HG03280 (cell line): ENCODE measurements around the gene HIF3A.
"Not testable (repeated sequence)": the region's sequence is repeated elsewhere in the genome, so short reads cannot be mapped to it uniquely, and the experiment has no call there.

ENCODE experiments used
- ATAC-seq: cut with Tn5 transposase; IDR thresholded peaks from one replicate; pipeline ENCODE4 v1.9.1; 2021; ENCODE audit warnings: mild to moderate bottlenecking, moderate library complexity; ENCODE audit not compliant: unreplicated experiment

The HIF3A gene

DNA sequence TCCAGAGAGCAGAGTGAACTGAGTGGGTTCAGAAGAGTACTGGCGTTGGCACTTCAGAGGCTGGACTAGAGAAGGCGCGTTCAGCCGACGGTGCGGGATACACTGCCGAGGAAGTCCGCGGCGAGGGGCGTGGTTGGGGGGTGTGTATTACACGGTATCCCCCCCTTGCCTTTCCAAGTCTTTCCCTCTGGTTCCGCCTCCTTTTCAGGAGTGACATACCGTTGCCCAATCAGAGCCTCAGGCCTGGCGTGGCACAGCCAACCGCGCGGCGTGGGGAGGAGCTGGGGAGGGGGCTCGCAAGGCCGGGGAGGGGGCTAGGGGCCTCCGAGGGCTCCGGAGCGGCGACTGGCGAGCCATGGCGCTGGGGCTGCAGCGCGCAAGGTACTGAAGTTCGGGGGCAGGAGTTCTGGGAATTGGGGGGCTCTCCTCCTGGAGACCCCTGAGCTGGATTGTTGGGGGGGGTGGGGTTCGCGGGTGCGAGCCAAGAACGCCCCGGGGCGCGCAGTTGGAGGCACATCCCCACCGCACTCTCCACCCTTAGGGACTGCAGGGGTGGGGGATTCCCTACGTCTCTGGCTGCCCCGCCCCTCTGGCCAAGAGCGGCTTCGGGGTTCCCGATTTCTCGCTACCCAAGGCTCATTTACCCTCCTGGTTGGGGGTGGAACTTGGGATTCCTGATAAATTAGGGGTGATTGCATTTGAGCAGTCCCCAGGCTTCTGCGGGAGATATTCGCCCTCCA is at the start of gene HIF3A:
Gene HIF3A, plus strand, starts transcription at position 321 of the 740 bp plus-strand sequence. Its CDS starts 35 bp downstream, at position 356.
- ATAC-seq = no peak

DNA sequence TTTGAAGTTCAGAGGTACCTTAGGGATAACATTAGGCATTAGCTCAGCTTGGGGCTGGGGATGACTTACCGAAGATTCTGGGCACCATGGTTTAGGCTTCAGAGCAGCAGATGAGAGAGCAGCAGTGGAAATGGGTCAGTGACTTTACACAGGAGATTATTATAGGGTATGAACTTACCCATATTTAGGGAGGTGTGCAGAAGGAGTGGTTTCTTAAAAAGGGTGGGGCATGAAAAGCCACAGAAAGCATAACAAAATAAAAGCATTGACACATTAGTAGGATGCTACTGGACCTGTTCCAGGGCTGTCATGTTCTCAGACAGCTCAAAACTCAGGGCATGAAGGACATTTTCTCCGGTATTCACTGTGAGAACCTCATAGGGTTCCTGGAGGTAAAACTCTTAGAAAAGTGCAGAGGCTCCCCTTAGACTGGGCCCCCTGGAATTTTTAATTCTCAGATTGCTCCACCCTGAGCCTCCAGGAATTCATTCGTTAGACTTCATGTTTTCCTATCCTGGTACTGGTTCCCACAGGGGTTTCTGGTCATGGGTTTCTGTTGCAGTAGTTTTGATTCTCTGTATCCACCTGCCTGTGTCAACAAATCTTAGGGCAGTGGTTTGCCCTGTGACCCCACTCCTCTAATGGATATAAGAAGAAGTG is 46.6 kb upstream of the HIF3A start:
- ATAC-seq = no peak

DNA sequence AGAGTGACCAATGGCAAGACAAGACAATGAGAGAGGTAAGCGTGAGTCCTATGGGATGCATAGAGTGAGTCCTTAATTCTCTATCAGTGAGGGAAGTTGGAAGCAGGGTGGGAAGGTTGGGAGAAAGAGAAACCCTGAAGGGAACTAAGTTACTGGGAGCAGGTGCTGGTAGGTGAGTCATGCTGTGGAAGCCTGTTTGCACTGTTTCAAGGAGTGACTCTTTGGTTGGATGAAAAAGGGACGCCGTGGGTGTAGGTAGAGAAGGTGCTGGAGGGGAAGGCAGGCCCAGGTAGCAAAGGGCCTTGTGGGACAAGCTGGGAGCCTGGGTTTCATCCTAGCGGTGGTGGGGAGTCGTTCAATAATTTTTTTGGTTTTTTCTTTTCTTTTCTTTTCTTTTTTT is 45.4 kb upstream of the HIF3A start:
- ATAC-seq = no peak

DNA sequence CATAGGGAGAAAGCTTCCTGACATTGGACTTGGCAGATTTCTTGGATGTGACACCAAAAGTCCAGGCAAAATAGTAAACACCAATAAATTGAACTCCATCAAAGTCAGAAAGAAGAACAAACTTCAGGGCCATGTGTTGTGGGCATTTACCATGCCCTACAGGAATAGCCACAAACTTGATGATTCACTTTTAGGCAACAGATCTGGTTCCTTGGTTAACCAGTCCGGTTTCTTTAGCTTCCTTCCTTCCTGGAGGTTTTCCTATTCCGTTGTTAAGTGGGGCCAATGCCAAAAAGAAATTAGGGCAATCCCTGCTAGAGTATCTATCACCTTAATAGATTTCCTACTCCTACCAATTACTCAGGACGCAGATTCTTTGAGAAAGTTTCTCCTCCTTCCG is 42.1 kb upstream of the HIF3A start:
- no peak for ATAC-seq

DNA sequence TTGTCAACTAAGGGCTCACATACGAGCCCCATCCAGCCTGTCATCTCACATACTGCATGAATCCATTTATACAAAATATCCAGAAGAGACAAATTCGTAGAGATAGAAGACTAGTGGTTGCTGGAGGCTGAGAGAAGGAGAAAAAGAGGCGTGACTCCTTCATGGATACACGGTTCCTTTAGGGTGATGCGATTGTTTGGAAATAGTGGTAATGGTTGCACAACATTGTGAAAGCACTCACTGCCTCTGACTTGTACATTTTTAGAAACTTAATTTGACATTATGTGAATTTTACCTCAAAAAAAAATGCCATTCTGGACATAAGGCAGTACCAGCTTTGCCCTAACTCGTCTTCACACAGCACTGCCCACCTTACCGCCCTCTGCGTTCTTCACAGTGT is 40.0 kb upstream of the HIF3A start:
- ATAC-seq = no peak

DNA sequence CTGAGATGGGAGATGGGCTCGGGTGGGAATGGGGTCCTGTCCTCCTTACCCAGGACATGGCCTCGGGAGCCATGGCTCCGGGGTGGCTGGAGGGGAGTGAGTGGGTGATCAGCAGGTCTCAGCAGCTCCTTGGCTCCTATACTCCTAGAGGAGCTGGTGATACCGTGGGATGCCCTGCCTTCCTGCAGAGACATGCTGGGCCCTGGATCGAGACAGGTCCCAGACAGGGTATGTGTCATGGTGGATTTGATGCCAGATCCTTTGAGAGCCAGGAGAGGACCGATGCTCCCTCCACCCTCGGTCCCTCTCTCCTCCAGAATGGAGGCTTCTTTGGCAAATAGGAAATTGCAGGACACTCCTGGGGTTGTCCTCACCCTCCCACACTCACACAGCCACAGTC is 35.3 kb upstream of the HIF3A start:
- not testable (repeated sequence) for ATAC-seq

DNA sequence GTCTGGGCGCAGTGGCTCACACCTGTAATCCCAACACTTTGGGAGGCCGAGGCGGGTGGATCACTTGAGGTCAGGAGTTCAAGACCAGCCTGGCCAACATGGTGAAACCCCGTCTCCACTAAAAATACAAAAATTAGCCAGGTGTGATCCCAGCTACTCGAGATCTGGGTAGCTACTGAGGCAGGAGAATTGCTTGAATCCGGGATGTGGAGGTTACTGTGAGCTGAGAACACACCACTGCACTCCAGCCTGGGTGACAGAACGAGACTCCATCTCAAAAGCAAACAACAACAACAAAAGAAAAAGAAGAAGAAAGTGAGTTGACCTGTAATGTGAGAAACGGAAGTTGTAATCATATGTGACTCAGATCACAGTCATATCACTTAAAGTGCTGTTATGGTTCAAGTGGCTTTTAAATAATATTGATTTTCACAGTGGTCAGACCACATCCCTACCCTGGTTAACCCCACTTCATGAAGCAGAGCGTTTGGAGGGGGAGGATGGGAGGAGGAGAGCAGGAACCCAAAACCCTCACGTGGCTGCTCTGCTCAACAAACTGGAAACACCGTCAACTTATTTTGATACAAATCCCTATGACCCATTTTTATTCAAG is 34.1 kb upstream of the HIF3A start:
- ATAC-seq = peak; percentile 50

DNA sequence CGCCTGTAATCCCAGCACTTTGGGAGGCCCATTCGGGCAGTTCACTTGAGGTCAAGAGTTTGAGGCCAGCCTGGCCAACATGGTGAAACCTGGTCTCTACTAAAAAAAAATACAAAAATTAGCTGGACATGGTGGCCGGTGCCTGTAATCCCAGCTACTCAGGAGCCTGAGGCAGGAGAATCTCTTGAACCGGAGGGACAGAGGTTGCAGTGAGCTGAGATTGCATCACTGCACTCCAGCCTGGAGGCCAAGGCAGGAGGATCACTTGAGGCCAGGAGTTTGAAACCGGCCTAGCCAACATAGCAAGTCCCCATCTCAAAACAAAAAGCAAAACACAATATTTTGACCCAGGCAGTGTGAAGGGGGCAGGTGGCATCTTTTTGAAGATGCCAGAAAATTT is 32.0 kb upstream of the HIF3A start:
- not testable (repeated sequence) for ATAC-seq

DNA sequence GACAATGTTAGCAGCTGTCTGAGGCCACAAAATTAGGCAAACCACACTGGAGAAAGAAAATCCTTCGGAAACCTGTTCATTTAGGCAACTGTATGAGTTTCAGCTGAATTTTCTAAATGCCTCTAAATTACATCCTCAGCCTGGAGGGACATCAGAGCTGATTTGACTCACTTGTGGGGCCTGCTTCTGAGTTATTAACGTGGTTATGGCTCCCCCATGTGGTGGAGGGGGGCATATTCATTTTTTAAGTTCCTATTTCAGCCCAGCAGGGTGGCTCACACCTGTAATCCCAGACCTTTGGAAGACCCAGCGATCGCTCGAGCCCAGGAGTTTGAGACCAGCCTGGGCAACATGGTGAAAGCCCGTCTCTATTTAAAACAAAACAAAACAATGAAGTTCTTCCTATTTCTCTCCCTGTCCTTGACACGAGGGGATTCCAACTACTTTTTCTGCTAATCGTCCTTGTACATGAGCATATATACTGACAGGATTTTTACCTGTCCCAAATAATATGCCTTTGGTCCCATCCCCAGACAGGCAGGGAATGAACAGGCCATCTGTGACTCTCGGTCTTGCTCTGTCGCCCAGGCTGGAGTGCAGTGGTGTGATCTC is 31.5 kb upstream of the HIF3A start:
- ATAC-seq = no peak

DNA sequence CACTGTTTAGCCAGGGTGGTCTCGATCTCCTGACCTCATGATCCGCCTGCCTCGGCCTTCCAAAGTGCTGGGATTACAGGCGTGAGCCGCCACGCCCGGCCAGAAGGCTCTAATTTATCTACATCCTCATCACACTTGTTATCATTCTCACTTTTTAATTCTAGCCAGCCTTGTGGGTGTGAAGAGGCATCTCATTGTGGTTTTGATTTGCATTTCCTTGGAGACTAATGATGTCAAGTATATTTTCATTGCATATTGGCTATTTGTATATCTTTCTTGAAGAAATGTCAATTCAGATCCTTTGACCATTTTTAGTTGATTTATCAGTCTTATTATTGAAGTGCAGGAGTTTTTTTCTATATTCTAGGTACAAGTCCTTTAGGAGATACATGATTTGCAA is 27.7 kb upstream of the HIF3A start:
- ATAC-seq = no peak

DNA sequence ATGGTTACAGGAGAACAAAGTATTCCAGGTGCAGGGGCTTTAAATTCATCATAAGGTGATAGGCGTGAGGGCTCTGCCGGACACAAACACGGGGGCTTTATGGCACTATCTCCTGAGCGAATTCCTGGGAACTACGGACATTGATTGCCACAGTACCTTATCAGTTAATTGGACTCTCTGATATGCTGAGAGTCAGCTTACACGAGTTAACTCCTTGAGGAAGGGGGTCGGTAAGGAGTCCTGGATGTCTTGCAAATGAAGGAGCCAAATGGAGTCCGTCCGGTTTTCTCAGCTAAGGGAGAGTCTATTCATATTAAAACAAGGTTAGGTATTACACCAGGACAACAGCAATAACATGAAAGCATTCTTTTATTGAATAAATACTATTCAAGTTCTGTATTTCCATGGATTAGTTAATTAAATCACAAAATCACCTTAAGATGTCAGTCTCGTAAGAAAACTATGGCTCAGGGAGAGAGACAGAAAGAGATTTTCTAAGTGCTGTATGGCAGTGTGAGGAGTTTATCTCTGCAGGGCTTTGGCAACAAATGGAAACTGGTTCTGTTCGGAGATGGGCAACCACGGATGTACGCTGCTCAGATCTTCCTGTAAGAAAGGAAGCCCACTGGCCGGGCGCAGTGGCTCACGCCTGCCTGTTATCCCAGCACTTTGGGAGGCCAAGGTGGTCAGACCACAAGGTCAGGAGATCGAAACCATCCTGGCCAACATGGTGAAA is 26.2 kb upstream of the HIF3A start:
- no peak for ATAC-seq

DNA sequence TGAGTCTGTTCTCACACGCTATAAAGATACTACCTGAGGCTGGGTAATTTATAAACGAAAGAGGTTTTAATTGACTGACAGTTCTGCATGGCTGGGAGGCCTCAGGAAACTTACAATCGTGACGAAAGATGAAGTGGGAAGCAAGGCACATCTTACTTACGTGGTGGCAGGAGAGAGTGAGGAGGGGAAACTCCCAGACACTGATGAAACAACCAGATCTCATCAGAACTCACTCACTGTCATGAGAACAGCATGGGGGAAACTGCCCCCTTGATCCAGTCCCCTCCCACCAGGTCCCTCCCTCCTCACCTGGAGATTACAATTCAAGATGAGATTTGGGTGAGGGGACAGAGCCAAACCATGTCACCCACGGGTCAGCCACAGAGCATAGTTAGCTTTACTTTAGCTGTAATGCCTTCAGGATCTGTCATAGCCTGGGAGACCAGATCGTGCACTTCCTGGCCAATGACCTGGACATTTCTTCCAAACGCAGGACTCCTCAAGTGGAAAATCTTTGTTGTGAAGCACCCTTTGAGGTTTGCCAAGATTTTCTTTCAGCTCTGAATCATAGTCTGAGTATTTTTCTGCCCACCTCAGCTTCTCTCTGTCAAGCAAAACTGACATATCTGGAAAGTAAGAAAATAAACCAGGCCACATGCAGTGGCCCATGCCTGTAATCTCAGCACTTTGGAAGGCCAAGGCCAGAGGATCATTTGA is 25.2 kb upstream of the HIF3A start:
- ATAC-seq = no peak

DNA sequence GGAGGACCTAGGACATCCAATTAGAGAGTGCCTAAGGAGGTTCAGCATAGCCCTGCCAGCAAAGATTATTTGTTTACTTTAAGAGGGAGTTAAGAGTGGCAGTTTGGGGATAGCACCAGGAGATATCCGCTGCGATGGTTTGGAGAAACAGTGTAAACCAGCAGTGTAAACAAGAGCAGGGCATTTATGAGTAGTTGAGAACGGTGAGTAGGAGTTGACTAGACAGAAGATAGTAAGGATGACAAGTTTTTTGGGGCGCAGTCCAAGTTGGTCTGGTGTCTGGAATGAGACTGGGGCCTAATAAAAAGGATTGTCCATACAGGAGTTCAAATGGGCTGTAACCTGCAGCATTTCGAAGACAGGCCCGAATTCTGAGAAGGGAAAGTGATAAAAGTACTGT is 22.9 kb upstream of the HIF3A start:
- not testable (repeated sequence) for ATAC-seq

DNA sequence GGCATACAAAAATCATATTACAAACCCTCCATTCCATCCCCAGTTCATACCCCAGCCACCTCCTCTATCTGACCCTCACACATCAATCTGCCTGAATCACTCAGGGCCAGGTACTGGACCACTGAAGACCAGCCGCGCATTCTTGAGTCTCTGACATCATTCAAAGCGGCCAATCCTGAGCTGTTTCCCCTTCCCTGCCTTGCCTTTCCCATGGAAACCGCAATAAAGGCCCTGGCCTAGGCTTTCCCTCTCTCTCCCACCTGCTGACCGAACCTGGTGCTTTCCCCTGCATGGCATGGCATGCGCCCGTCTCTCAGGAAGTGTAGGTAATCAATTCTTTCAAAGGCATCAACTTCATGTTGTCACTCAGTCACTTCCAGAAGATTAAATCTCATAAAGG is 17.7 kb upstream of the HIF3A start:
- no peak for ATAC-seq

DNA sequence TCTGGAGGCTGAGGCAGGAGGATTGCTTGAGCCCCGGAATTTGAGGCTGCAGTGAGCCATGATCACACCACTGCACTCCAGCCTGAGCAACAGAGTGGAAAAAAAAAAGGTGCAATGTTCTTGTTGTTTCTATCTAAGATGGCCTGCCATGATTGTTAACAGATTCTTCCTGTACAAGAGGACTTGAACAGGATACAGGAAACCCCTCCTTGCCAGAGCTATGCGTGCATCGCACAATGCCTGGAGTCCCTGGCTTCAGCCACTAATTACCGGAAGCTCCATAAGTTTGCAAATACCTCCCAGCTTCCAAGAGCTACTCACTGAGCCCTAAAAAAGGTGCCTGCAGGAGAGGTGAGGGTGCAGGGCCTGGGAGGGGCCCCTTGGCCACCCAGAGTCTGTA is 13.1 kb upstream of the HIF3A start:
- ATAC-seq = no peak

DNA sequence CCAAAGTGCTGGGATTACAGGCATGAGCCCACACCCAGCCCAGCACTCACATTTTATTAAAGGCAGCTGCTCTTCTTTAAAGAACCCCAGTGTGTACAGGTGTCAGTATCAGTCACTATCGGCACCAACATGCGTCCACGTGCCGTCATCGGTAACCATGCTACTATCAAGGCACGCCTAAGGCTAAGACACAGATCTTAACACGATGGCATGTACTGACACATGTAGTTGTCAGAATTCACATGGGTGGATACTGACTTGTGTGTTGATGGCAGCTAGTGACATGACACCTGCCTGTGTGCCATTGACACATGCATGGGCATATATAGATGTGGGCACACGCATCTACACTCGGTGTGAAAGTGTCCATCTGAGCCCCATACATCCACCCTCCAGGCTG is 12.2 kb upstream of the HIF3A start:
- ATAC-seq = no peak

DNA sequence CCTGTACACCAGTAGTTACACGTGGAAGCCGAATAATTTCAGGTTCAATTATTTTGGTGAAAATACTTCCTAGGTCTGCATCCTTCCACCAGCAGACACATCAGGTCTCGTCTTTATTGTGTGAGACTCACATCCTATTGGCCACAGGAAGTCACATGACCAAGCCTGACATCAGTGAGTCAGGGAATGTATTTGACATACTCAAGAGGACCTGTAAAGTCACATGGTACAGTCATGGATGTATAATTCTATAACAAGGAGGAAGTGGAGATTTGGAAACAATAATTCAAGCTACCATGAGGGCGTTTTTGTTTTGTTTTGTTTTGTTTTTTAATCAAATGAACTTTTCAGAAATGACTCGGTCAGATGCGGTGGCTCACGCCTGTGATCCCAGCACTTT is 9.3 kb upstream of the HIF3A start:
- no peak for ATAC-seq

DNA sequence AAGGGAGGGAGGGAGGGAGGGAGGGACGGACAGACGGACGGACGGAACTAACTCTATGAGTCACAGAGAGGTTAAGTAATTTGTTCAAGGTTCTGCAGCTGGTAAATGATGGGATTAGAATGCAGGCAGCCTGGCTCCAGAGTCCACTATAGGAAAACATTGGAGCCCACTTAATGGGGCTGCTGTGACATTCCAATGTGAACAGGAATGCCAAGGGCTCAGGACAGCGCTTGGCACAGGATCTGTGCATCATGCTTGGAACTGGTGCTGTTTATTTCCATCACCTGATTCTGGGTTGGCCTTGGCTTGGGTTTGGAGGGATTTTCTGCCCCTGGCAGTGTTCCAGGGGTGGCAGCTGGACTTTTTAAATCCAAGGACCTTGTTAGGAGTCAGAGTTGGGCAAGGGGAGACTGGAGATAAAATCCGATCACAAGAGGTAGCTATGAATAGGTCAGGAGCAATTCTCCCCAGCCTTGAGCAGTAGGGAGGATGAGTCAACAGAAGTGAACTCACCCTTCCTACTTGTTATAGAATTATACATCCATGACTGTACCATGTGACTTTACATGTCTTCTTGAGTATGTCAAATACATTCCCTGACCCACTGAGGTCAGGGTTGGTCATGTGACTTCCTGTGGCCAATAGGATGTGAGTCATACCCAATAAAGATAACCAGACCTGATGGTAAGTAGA is 7.8 kb upstream of the HIF3A start:
- no peak for ATAC-seq

DNA sequence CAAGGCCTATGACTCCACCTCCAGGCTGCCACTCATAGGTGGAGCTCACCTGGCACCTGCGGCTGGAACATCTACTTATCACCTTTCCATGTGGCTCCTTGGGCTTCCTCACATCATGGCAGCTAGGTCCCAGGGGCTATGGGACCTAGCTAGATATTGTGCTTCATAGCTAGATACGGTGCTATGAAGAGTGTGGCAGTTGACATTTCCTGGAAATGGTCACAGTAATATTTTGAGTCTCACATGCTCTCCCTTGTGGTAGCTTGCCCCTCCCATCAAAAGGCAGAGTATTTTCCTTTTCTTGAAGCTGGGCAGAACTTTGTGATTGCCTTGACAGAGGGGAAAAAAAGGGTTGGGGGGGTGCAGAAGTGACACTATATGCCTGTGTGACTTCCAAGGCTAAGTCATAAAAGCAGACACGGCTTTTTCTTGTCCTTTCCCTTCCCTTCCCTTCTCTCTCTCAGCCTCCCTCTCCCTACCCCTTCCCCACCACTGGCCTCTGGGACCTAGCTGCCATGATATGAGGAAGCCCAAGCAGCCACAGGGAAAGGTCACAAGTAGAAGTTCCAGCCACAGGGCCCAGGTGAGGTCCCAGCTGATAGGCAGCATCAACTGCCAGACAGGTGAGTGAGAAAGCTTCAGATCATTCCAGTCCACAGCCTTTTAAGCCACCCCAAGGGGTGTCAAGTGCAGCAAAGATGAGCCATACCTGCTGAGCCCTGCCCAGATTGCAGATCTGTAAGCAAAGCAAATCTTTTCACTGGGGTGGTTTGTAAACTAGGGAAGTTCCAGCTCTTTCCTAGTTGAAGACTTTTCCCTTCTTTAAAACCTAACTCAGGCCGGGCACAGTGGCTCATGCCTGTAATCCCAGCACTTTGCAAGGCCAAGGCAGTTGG is 6.9 kb upstream of the HIF3A start:
- ATAC-seq = no peak
